Activated CD4-positive, CD25-positive, alpha-beta regulatory T cell treated with anti-CD3 and anti-CD28 coated beads, Interleukin-2, amount 50 U/mL, for 24 hours (primary cell): ENCODE measurements around the gene MYO7A.

ENCODE experiments used
- ATAC-seq, 2 donors: fragments of 150-1000 bp; cut with Tn5 transposase; one replicate each; pipeline ENCODE4 v1.10.0; 2021; ENCODE audit warnings: mild to moderate bottlenecking in 1 of 2, moderate library complexity in 1 of 2

MYO7A gene

DNA sequence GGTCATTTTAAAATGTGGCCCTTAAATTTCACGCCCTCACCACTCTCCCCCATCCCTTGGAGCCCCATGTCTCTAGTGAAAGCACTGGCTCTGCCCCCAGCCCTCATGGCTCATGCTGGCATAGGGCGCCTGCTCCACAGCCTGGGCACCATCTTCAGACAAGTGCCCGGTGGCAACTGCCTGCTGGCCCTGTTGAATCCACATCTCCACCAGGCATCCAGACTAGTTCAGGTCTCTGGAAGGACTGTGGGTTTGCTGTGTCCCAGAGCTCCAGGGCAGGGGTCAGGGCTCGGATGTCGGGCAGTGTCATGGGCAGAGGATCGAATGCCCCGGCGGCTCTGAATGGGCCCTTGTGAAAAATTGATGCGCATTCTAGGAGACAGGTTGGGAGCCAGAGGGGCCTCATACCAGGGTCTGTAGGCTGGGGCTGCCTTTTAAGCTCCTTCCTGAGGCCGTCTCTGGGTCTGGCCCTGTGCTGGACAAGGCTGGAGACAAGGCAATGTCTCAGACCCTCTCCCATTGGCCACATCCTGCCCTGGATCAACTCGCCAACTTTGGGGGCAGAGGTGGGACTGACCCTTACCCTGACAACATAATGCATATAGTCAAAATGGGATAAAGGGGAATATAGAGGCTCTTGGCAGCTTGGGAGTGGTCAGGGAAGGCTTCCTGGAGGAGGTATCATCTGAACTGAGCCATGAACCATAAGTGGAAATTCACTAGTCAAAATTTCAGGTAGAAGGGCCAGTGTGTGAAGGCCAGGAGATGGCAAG lies 1.2 kb downstream of the MYO7A start:
- ATAC-seq: no peak

DNA sequence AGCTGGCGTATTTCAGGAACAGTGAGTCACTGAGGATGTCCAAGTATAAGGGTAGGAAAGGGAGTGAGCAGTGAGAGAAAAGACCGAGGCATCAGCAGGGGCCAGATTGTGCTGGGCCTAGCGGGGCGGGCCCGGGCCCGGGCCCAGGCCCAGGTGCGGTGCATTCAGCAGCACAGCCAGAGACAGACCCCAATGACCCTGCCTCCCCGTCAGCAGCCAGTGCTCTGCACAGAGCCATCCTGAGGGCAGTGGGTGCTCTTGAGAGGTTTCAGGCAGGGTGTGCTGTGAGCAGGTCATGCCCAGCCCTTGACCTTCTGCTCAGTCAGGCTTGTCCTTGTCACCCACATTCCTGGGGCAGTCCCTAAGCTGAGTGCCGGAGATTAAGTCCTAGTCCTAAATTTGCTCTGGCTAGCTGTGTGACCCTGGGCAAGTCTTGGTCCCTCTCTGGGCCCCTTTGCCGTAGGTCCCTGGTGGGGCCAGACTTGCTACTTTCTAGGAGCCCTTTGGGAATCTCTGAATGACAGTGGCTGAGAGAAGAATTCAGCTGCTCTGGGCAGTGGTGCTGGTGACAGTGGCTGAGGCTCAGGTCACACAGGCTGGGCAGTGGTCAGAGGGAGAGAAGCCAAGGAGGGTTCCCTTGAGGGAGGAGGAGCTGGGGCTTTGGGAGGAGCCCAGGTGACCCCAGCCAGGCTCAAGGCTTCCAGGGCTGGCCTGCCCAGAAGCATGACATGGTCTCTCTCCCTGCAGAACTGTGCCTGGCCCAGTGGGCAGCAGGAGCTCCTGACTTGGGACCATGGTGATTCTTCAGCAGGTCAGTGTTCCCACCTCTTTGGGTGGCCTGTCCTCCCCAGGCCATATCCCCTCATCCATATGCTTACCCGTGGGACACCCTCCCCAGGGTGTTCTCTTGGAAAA lies 2.1 kb downstream of the MYO7A start:
- no peak for ATAC-seq

GRCh38 chr11:77130763-77131513 lies 2.9 kb downstream of the MYO7A start:
- no peak for ATAC-seq

DNA sequence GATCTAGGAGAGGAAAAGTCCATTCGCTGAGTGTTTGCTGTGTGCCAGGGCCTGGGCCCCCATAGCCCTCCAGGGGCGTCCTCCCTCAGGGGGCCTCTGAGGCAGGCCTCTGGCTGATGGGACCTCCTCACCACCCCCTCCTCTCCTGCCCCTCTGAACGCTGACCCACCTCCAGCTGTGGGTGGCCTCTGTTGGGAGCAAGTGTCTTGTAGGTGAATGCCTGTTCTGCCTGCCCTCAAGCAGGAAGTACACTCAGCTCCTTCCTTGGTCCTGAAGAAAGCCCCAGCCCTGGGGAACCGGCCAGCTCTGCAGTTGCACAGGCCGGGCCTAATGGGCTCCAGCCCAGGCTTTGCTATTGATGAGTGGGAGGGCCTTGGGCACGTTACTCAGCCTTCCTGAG lies 3.5 kb downstream of the MYO7A start:
- ATAC-seq: no peak

DNA sequence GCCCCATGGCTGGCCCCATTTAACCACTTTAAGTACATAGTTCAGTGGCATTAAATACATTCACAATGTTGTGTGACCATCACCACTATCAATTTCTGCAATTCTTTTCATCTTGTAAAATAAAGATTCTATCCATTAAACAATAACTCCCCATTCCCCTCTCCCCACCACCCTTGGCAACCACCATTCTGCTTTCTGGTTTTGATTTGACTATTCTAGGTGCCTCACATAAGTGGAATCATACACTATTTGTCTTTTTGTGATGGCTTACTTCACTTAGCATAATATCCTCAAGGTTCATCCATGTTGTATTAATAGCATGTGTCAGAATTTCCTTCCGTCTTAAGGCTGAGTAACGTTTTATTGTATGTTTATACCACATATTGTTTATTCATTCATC lies 7.0 kb downstream of the MYO7A start:
- ATAC-seq: no peak

- ATAC-seq: no peak
Observed at GRCh38 chr11:77136074-77136473, 8.0 kb downstream of the MYO7A start.

GRCh38 chr11:77136784-77137420 lies 8.9 kb downstream of the MYO7A start:
- no peak for ATAC-seq

- ATAC-seq: no peak
Observed at GRCh38 chr11:77137421-77137820, 9.4 kb downstream of the MYO7A start.

GRCh38 chr11:77138106-77138649 lies 10.1 kb downstream of the MYO7A start:
- ATAC-seq: no peak

DNA sequence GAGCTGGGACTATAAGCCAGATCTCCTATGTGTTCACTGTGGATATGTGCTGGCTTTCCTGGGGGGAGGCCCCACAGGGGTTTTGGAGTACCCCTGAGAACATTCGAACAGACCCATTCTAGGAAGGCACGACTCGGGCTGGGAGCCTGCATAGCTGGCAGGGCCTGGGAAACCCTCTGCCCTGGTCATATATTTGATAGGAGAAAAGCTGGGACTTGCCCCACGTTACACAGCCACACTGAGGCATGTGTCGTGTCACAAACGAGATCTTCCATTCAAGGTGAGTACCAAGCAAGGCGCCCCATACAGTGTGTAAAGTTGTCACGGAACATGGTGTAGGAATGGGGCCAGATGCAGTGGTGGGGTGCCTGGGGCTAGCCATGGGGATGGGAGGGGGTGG lies 11.2 kb downstream of the MYO7A start:
- ATAC-seq: no peak

GRCh38 chr11:77140231-77140851 lies 12.3 kb downstream of the MYO7A start:
- ATAC-seq: no peak

GRCh38 chr11:77141034-77141433 lies 13.0 kb downstream of the MYO7A start:
- peak in 1 of 2 donors; percentile 11 for ATAC-seq

GRCh38 chr11:77141475-77141874 lies 13.4 kb downstream of the MYO7A start:
- no peak for ATAC-seq

DNA sequence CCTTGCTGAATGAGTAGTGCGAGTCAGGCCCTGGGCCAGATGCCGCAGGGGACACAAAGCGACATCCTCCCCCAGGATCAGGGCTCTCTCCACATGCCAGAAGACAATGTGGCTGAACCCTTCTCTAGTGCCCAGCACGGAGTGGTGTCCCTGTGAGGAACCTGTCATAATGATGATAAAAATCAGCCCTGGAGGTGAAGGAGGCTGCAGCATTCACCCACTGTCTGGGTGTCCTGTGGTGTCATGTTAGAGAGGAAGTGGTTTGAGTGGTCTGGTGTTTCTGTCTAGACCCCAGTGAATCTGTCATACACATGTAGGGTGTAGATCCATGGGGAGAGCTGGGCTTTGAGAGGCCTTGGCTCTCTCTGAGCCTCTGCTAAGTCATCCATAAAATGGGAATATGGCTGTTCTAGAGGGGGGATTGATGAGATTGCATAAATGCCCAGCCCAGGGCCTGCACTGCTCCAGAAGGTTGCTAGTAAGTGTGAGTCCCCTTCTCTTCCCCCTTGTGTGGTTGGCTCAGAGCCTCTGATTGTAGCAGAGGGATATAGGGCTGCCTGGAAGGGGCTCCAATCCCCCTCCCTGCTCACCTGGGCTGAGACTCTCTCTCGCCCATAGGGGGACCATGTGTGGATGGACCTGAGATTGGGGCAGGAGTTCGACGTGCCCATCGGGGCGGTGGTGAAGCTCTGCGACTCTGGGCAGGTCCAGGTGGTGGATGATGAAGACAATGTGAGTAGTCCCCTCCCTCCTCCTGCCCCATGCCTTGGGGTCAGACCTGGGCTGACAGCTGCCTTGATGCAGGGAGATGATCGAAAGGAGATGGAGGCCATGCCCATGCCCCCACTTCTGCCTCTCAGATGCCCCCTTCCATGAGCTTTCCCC lies 14.3 kb downstream of the MYO7A start:
- ATAC-seq: peak; percentile 25 to 64

DNA sequence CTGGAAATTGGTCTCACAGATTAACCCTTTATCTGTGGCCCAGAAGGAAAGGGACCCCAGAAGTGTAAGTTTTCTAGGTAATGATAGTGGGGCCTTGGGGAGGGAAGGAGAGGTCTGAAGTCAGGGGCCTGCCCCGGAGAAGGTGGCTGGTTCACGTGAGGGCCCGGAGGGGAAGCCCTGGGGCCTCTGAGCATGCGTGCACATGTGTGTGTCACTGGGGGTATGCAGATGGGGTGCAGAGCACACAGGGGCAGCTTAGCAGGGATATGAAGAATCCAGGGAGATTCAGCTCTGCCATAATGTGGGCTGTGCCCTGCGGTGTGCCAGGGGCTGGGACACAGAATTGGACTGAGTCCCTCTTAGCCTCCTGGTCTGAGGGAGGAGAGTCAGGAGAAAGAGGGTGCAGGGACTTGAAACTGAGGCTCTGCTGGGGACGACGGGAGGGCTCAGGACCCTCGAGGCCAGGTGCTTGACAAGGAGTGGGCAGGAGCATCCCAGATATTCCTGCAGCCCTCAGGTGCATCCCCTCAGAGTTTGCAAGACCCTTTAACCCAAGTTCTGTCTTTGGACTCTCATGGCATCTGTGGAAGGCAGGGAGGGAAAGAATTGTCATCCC lies 15.5 kb downstream of the MYO7A start:
- no peak for ATAC-seq

DNA sequence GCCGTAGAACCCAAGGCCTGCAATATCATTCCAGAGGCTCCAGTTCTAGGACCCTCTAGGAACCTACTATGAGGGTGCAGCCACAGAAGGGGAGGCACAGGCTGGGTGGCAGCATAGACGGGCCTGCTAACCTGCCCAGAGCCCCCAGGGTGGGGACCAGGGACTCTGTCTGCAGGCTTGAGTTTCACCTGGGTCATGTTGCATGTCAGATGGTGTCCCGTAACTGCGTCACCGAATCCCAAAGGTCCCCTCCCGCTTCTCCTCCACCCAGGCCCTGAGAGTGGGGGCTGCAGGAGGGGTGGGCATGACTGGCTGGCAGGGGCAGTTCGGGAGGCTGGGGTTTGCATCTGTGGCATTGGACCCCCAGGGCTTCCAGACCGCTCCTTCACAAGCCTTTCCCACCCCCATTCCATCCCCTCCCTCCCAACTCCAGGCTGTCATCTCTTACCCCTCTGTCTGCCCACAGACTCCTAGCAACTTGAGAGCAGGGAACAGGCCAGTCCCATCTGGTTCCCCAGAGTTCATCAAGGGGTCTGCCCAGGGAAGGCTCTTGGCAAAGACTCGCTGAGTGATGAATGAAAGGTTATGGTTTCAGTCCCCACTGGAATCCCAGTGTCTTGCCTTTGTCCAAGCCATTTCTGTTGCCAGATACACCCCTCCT lies 16.3 kb downstream of the MYO7A start:
- no peak for ATAC-seq

DNA sequence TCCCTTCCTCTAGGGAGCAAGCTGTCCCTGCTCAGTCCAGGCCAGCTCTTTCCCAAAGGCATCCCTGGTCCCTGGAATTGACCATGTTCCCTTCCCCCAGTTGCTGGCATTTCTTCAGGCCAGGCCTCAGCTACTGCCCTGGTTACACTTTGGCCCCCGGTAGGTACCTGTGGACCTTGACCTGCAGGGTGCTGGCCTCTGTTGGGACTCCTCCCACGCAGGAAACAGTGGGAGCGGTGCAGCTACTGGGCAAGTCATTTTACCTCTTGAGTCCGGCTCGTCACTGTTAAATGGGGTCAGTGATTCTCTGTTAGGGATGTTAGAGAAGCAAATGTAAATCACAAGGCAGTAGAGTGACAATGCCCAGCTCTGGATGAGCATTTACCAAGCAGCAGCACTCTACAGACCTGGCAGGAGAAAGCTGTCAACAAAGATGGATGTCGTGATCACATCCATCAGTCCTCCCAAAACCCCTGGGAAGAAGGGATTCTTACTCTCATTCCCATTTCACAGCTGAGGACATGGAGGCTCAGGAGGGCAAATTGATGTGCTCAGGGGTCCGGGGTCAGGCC lies 16.9 kb downstream of the MYO7A start:
- ATAC-seq: no peak

DNA sequence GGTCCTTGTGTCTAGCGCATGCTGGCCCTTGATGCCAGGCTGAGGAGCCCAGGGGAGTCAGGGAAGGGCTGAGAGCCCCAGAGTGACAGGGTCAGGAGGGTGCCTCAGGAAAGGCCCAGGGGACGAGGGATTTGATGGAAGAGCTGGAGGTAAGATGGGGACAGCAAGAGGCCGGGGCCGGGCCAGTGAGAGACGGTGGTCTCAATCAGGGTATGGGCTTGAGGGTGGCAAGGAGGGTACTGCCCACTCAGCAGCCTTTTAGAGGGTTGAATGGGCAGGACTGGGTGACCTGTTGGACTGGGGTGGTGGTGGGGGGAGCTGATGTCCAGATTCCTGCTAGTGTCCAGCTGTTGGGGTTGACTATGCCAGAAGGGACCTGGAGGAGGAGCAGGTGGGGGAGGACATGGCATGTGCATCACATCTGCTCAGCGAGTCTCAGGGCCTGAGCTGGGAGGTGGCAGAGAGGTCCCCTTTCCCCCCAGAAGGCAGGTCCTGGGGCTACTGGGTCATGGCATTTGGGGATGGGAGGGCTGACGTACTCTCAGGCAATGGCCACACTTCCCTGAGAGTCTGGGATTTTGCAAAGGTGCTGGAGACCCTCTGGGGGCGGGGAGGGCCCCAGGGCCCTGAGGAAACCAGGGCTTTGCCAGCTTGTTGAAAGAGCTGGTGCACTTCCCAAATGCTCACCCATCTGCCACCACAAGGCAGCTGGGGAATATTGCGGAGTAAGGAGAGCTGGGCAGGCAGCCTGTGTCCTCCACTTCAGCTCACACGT lies 18.4 kb downstream of the MYO7A start:
- no peak for ATAC-seq

DNA sequence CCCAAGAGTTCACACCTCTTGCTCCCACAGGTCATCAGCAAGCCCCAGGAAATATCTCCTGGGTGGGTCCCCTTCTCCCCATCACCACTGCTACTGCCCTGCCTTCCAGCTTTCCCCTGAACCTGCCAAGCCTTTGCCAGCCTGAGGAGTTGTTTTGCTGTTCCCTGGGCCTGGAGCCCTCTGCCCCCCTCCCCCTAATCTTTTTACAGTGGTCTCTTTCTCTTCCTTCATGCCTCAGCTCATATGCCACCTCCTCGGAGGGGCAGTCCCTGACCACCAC lies 18.9 kb downstream of the MYO7A start:
- no peak for ATAC-seq
